A549 (cell line): ENCODE data around the gene RBP3. TPM values are rescaled to one million over a fixed set of nuclear protein-coding genes. Genes with fewer than 3 reads are reported as not detected.

Experiments used
- ATAC-seq, 2 experiments: fragments of 200-7000 bp in 1 of 2; fragments of >200 bp in 1 of 2; cut with Nextera tagmentation in 1 of 2; cut with Tn5 transposase in 1 of 2; 3 replicates each; pipeline versions ENCODE4 v1.8.0 to v1.9.1; 2018 to 2020; ENCODE audit warnings: mild to moderate bottlenecking in 1 of 2, moderate library complexity in 1 of 2
- CTCF ChIA-PET: fragments of 300-600 bp; sonication (Branson Sonifier 250); formaldehyde crosslinking; extraction: SDS; loops from one replicate; lab custom pipeline; 2021; ENCODE audit warnings: antibody characterized with exemption, inconsistent platforms; lab: Yijun Ruan, JAX
- POLR2A ChIA-PET: fragments of 350-600 bp; formaldehyde crosslinking; extraction: SDS; loops from one replicate; lab custom pipeline; 2021; ENCODE audit warnings: antibody characterized with exemption, inconsistent platforms; lab: Yijun Ruan, JAX
- DNase-seq, 2 experiments: peaks; one replicate each; pipeline versions ENCODE4 v3.0.0 to v3.0.0-alpha.2; 2011 to 2016; ENCODE audit warnings: low read depth in 1 of 2, low spot score in 1 of 2
- FAIRE-seq: peaks from 2 replicates; lab custom pipeline; 2011; peaks lifted over from hg19 to GRCh38; lab: Jason Lieb, UNC
- H3K27ac ChIP-seq, 2 experiments: fragments of >200 bp; sonication (Bioruptor Twin); formaldehyde crosslinking; 3 replicates each; pipeline ENCODE4 v1.5.1; 2016 to 2017
- H3K4me1 ChIP-seq: fragments of >200 bp; sonication (Bioruptor Twin); formaldehyde crosslinking; 3 replicates; pipeline ENCODE4 v1.6.1; 2016
- H3K4me2 ChIP-seq: fragments of >200 bp; sonication (Bioruptor Twin); formaldehyde crosslinking; 3 replicates; pipeline ENCODE4 v1.6.1; 2016
- H3K4me3 ChIP-seq: fragments of >200 bp; sonication (Bioruptor Twin); formaldehyde crosslinking; 3 replicates; pipeline ENCODE4 v1.5.1; 2016
- H3K9me3 ChIP-seq: fragments of >200 bp; sonication (Bioruptor Twin); formaldehyde crosslinking; 3 replicates; pipeline ENCODE4 v1.6.1; 2016
- CBX8 ChIP-seq: fragments of 200-600 bp; sonication (generic); IDR thresholded peaks from 2 replicates; pipeline ENCODE4 v1.6.1; 2016
- CEBPB ChIP-seq, 2 experiments: fragments of >200 bp in 1 of 2; sonication (Bioruptor Twin) in 1 of 2; formaldehyde crosslinking in 1 of 2; IDR thresholded peaks; 2 replicates each; pipeline ENCODE4 v1.6.1; 2012 to 2016
- CHD2 ChIP-seq: fragments of 150-350 bp; IDR thresholded peaks from 2 replicates; pipeline ENCODE4 v1.6.1; 2014; ENCODE audit warnings: low read length; ENCODE audit not compliant: partially characterized antibody
- CHD4 ChIP-seq: fragments of 200-600 bp; sonication (generic); IDR thresholded peaks from 2 replicates; pipeline ENCODE4 v1.6.1; 2016; ENCODE audit warnings: antibody characterized with exemption, mild to moderate bottlenecking, borderline replicate concordance
- E2F6 ChIP-seq: IDR thresholded peaks from 2 replicates; pipeline ENCODE4 v1.6.1; 2012; ENCODE audit warnings: low read depth, borderline replicate concordance
- EHF ChIP-seq: fragments of 250-450 bp; sonication (Bioruptor Pico); IDR thresholded peaks from 2 replicates; pipeline ENCODE4 v1.5.0; 2020; ENCODE audit warnings: mild to moderate bottlenecking
- EHMT2 ChIP-seq: fragments of 200-600 bp; sonication (generic); IDR thresholded peaks from 2 replicates; pipeline ENCODE4 v1.6.1; 2016; ENCODE audit warnings: antibody characterized with exemption, low read depth, mild to moderate bottlenecking, moderate library complexity
- EP300 ChIP-seq, 2 experiments: fragments of >200 bp; sonication (Bioruptor Twin); formaldehyde crosslinking; IDR thresholded peaks; 2 replicates in 1 of 2; 3 replicates in 1 of 2; pipeline ENCODE4 v1.6.1; 2016 to 2017
- FOSB ChIP-seq: fragments of 250-450 bp; sonication (Bioruptor Pico); IDR thresholded peaks from 2 replicates; pipeline ENCODE4 v1.5.0; 2020; ENCODE audit warnings: mild to moderate bottlenecking, moderate library complexity
- FOSL2 ChIP-seq, 2 experiments: fragments of 450-650 bp in 1 of 2; fragments of >200 bp in 1 of 2; sonication (Bioruptor Twin) in 1 of 2; formaldehyde crosslinking; IDR thresholded peaks; 2 replicates each; pipeline versions ENCODE4 v1.5.0 to v1.6.1; 2016 to 2020; ENCODE audit warnings: mild to moderate bottlenecking in 1 of 2, moderate library complexity in 1 of 2
- GATA3 ChIP-seq: IDR thresholded peaks from 2 replicates; pipeline ENCODE4 v1.6.1; 2012; ENCODE audit warnings: borderline replicate concordance
- HDAC2 ChIP-seq: fragments of 200-600 bp; sonication (generic); IDR thresholded peaks from 2 replicates; pipeline ENCODE4 v1.6.1; 2016
- HEYL ChIP-seq: fragments of 250-450 bp; sonication (Bioruptor Pico); IDR thresholded peaks from 2 replicates; pipeline ENCODE4 v1.8.0; 2021; ENCODE audit warnings: mild to moderate bottlenecking, moderate library complexity
- HOXB13 ChIP-seq: fragments of 250-450 bp; sonication (Bioruptor Pico); IDR thresholded peaks from 2 replicates; pipeline ENCODE4 v1.5.0; 2020; ENCODE audit warnings: low read depth, mild to moderate bottlenecking, moderate library complexity
- KDM1A ChIP-seq: fragments of 200-600 bp; sonication (generic); IDR thresholded peaks from 2 replicates; pipeline ENCODE4 v1.6.1; 2016; ENCODE audit warnings: low read depth, mild to moderate bottlenecking
- MAFK ChIP-seq: fragments of 450-650 bp; IDR thresholded peaks from 2 replicates; pipeline ENCODE4 v1.6.1; 2014; ENCODE audit not compliant: partially characterized antibody
- MAZ ChIP-seq: fragments of 150-350 bp; IDR thresholded peaks from 2 replicates; pipeline ENCODE4 v1.6.1; 2014; ENCODE audit warnings: antibody characterized with exemption, low read depth, low read length, borderline replicate concordance
- NPAS2 ChIP-seq: fragments of 250-450 bp; sonication (Bioruptor Pico); IDR thresholded peaks from 2 replicates; pipeline ENCODE4 v1.8.0; 2022; ENCODE audit warnings: mild to moderate bottlenecking, moderate library complexity, borderline replicate concordance
- NR3C1 ChIP-seq: fragments of >200 bp; sonication (Bioruptor Twin); formaldehyde crosslinking; IDR thresholded peaks from 3 replicates; pipeline ENCODE4 v1.6.1; 2017
- PBX3 ChIP-seq: IDR thresholded peaks from 2 replicates; pipeline ENCODE4 v1.6.1; 2012
- RARB ChIP-seq: fragments of 250-450 bp; sonication (Bioruptor Pico); IDR thresholded peaks from 2 replicates; pipeline ENCODE4 v1.8.0; 2021; ENCODE audit warnings: mild to moderate bottlenecking, moderate library complexity
- RFX5 ChIP-seq: fragments of 450-650 bp; IDR thresholded peaks from 2 replicates; pipeline ENCODE4 v1.7.1; 2014; ENCODE audit warnings: antibody characterized with exemption, mild to moderate bottlenecking, moderate library complexity
- RNF2 ChIP-seq: fragments of 200-600 bp; sonication (generic); IDR thresholded peaks from 2 replicates; pipeline ENCODE4 v1.6.1; 2016; ENCODE audit warnings: low read depth, mild to moderate bottlenecking, antibody characterized with exemption, moderate library complexity, borderline replicate concordance
- TP53 ChIP-seq: fragments of 250-450 bp; sonication (Bioruptor Pico); IDR thresholded peaks from 2 replicates; pipeline ENCODE4 v1.5.0; 2021; ENCODE audit warnings: mild to moderate bottlenecking, moderate library complexity
- ZC3H11A ChIP-seq: fragments of 450-650 bp; IDR thresholded peaks from 2 replicates; pipeline ENCODE4 v1.6.1; 2014; ENCODE audit warnings: antibody characterized with exemption, mild to moderate bottlenecking
- WGBS: methylation state at CpG from one replicate; pipeline ENCODE4 v1.1.6; 2017; ENCODE audit errors: missing lambda C conversion rate; 5-methylcytosine and 5-hydroxymethylcytosine counted together
- polyA plus RNA-seq, 4 experiments: library from polyadenylated mRNA; depleted of rRNA in 3 of 4; stranded (reverse); fragments of >200 nt; fragmentation: RNase III in 1 of 4; extraction: RNeasy Plus Mini Kit Qiagen cat#74134 plus additional on column Dnase treatment in 1 of 4; gene quantifications; 2 replicates in 3 of 4; 3 replicates in 1 of 4; pipeline ENCODE4 v1.2.3, GENCODE V29; 2011 to 2017

RBP3 gene
- polyA plus RNA-seq, 2 of the 4 experiments (the other 2 are of a cell fraction), result not detected

- TF ChIP-seq EHMT2, result no peak
- no peak for TF ChIP-seq NPAS2
- TF ChIP-seq, all 56 proteins: peak for 0
Measured at GRCh38 chr10:47376522-47377220, 28.5 kb downstream of the RBP3 start (continued).

- ChIA-PET POLR2A (no interaction called here), CTCF (interaction anchor here (0.8 to 1.6 kb wide), 5 partner anchors 16 to 67 kb away, joined by 3 to 6 read pairs (median 4); no protein-coding TSS in a partner anchor)
- WGBS, result 79% methylated on average over 4 of the region's 4 CpGs
Measured at GRCh38 chr10:47378183-47378510, 30.0 kb downstream of the RBP3 start.

DNA sequence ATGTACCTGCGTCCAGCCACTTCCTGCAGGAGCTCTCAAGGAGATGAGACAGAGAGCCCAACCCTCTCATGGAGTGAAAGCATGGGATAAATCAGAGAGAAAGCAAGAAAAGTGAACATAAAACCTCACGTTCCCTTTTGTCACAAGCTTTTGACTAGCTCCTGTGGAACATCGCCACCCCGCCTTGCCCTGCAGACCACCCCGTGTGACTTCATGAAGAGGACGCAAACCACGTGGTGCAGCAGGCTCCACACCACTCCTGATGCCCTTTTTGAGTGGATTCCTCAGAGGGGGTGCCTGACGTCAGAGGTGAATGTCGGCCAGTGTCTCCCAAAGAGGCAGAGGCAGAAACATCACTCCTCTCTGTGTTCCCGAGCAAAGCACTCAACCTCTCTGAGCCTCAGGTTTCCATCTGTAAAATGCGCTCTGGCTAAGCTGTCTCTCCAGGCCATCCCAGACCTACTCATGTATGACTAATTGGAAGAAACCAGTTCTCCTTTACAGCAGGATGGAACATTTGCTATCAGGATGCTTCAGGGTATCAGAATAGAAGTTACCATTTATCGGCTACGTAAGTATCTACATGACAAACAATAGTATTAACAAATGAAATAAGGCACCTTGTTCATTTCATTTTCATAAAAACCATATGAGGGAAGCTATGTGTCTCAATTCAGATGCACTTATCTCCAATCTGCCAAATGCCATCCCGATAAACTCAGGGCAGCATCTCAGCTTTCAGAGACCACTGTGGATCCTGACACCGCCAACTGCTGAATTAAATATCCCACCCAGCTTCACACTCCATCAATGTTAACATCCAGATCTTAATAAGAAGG is 30.7 kb downstream of the RBP3 start:
- FAIRE-seq (no peak), ATAC-seq (no peak), DNase-seq (no peak)
- POLR2A ChIA-PET, result no interaction called here
- Histone ChIP-seq H3K4me3 (no peak overlapping the region), H3K9me3 (no peaks in the 10 kb centered on the region), H3K27ac (no peak overlapping the region), H3K4me2 (no peak overlapping the region), H3K4me1 (peaks cover 22% of the 10 kb centered on the region)
- WGBS, result 86% methylated on average over 15 of the region's 15 CpGs
- TF ChIP-seq CEBPB (IDR thresholded peaks at IDR 0.05), result no peak
- TF ChIP-seq MAFK, result no peak
- no peak for TF ChIP-seq MAZ
- no peak for TF ChIP-seq HEYL (CRISPR knock-in tag)
- TF ChIP-seq FOSL2 (IDR thresholded peaks at IDR 0.05), result no peak
- TF ChIP-seq FOSL2 (CRISPR knock-in tag; IDR thresholded peaks at IDR 0.05), result no peak
- no peak for TF ChIP-seq ZC3H11A
- no peak for TF ChIP-seq NR3C1
- TF ChIP-seq EP300 (IDR thresholded peaks at IDR 0.05), result no peak
- TF ChIP-seq HDAC2, result no peak
- CTCF ChIA-PET, result interaction anchor here (1.0 to 1.6 kb wide), 7 partner anchors 12 to 1095 kb away, joined by 3 to 8 read pairs (median 4); no protein-coding TSS in a partner anchor

More at GRCh38 chr10:47378183-47378510, 30.0 kb downstream of the RBP3 start:
- Histone ChIP-seq H3K27ac (no peak overlapping the region), H3K9me3 (no peaks in the 10 kb centered on the region), H3K4me1 (peaks cover 18% of the 10 kb centered on the region), H3K4me3 (no peak overlapping the region), H3K4me2 (no peak overlapping the region)
- FAIRE-seq (no peak), ATAC-seq (no peak), DNase-seq (no peak)
- TF ChIP-seq KDM1A, result no peak
- TF ChIP-seq GATA3, result no peak
- TF ChIP-seq CBX8, result no peak
- TF ChIP-seq FOSB (CRISPR knock-in tag), result no peak
- no peak for TF ChIP-seq RARB (CRISPR knock-in tag)
- no peak for TF ChIP-seq PBX3
- TF ChIP-seq FOSL2 (IDR thresholded peaks at IDR 0.05), result no peak
- TF ChIP-seq FOSL2 (CRISPR knock-in tag; IDR thresholded peaks at IDR 0.05), result no peak
- no peak for TF ChIP-seq CHD2
- TF ChIP-seq TP53 (CRISPR knock-in tag), result no peak
- no peak for TF ChIP-seq NPAS2
- no peak for TF ChIP-seq E2F6
- TF ChIP-seq EHF (CRISPR knock-in tag), result no peak
- no peak for TF ChIP-seq RNF2
- TF ChIP-seq HOXB13 (CRISPR knock-in tag), result no peak
- no peak for TF ChIP-seq EHMT2
- TF ChIP-seq CHD4, result no peak
- TF ChIP-seq RFX5, result no peak
- TF ChIP-seq, all 56 proteins: peak for 0
